CD4-positive, alpha-beta T cell treated with Interleukin-2 at 100 ng/mL for 4 hours (primary cell): Measurements from ENCODE around the gene CAMK1.

Experiments
- DNase-seq: peaks from one replicate; pipeline ENCODE4 v3.0.0-alpha.2; 2020; ENCODE audit warnings: low spot score

CAMK1 gene

DNA sequence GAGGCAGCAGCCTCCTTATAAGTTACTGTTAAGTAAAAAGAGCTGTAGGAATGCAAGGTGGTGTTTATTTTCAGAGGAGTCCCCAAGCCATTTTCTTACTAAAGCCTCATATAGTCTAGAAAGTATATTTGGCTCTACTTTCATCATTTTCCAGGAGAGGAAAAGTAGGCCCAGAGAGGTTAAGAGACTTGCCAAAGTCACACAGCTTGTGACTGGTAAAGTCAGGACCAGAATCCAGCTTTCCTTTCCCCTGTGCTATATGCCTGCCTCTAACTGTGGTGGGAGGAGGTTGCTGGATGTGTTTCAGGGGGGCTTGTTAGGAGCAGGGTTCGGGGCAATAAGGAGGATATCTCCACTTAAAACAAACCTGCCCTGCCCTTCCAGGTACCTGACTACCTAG, 27.2 kb downstream of the CAMK1 start:
- DNase-seq, result no peak

DNA sequence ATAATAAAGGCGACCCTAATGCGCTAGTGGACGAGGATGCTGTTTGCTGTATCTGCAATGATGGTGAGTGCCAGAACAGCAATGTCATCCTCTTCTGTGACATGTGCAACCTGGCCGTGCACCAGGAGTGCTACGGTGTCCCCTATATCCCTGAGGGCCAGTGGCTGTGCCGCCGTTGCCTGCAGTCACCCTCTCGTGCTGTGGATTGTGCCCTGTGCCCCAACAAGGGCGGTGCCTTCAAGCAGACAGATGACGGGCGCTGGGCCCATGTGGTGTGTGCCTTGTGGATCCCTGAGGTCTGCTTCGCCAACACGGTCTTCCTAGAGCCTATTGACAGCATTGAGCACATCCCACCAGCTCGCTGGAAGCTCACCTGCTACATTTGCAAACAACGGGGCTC, 30.6 kb downstream of the CAMK1 start:
- DNase-seq, result no peak

DNA sequence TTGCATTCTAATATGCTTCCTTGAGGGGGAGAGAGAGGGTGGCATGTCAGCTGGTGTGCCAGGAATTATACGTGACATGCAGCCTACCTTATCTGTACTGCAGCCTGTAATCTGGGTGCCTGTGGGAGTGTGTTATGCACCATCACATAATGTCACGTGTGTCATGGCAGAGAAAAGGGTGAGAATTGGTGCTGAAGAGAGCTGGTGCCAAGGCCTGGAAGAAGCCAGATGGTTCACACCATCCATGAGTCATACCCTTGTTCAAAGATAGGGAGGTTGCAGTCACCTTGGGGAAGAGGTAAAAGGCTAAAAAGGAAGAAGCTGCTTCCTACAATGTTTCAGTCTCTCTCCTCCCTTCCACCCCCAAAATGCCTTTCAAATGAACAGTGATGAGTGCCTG, 32.9 kb downstream of the CAMK1 start:
- DNase-seq, result no peak

DNA sequence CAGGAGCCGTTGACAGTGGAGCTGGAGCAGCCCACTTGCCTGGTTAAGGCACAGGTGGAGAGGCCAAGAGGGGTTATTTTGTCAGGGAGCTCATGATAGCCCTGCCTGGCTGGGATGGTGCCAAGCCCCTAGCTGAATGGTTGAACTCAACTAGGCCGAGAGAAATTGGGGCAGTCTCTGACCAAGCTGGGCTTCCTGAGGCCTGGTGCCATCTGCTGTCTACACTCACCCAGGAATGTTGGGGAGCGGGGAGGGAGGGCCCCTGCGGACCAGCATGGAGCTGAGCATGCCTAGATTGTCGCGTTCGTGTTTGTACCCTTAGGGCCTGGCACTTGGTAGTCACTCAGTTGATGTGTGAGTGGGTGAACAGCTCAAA, 37.0 kb downstream of the CAMK1 start:
- DNase-seq, result no peak

DNA sequence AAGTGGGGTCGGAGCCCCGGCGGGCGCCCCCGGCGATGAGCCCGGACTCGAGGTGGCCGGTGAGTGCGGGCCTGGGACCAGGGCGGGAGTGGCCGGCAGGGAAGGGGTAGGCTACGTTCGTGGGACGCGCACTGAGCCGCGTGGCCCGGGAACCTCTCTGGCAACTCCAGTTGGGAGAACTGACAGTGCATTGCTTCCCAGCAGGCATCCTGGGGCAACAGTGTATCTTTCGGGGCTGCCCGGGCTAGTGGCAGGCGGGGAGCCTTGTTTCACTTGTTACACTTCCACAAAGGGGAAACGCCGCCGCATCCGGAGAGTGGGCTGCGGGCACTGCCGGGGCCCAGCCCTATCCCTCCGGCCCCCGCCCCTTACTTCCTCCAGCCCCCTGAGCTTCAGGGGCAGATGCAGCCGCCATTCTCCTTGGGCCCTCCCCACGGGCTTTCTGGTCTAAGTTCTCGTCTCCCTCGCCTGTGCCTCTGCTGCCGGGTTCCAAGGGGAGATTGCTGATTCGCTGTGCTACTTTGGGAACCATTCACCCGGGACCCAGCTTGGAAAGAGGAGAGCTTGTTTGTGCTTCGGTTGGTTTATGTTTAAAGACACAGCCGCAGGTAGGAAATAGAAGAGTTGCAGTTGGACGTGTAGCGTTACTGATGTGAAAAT, 37.5 kb downstream of the CAMK1 start:
- peak; percentile 27 for DNase-seq

DNA sequence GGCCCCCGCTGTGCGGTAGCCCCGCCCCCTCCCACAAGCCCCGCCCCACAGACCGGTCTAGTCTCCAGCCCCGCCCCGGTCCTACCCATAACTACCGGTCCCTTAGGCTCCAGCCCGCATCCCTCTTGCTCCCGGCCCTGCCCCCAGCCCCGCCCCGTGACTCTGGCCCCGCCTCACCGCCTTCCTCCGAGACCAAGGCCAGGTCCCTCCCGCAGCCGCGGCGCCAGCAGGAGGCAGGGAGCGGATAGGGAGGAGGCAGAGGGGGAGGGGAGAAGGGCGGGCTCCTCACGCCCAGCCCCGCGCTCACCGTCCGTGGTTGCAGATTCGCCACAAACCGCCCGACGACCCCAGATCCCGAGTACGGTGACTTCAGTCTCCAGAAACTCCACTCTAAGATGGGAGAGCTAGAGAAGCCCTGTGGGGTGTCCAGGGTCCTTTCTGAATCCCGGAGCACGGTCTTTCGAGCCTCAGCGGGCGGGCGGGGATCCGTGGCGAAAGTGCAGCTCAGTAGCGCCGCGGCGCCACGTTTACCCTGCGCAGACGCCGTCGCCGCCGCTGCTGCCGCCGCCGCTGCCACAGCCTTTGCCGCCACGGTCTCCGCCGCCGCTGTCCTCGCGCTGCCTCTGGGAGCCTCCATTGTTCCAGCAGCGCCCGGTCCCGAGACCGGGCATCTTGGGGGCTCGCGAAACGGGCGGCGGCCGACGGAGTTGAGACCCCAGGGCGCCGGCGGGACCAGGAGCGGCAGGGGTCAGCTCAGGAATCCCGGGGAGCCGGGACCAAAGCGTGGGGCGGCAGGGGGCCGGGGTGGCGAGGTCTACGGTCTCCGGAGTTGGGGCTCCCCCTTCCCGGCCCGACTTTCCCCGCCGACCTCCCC, 38.3 kb downstream of the CAMK1 start, which contains the start of gene BRPF1:
BRPF1 (plus strand) TSS at position 530 of the 874 bp plus-strand sequence. CDS start 2,406 bp downstream, outside the sequence.
- peak; percentile 100 for DNase-seq

DNA sequence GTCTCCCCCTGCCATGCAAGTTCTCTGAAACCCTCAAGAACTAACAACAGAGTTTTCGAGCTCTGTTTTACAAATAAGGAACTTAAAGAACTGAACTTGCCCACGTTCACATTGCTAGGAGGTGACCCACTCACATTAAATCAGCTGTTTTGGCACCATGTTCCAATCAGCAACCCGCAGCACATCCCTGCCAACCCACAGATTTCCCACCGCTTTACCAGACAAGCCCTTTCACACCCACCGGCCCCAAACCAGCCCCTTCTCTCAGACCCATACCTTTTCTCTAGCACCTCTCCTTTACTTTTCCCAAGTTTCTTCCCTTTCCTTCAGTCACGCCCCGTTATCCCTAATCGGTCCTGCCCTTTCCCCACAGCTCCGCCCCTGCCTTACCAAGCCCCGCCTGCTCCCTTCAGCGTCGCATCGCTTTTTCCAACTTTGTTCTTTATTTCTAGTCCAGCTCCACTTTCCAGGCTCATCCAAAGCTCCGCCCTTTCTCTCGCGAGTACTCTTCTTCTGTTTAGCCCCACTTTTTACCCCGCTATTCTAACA, 39.0 kb downstream of the CAMK1 start:
- DNase-seq, result no peak

DNA sequence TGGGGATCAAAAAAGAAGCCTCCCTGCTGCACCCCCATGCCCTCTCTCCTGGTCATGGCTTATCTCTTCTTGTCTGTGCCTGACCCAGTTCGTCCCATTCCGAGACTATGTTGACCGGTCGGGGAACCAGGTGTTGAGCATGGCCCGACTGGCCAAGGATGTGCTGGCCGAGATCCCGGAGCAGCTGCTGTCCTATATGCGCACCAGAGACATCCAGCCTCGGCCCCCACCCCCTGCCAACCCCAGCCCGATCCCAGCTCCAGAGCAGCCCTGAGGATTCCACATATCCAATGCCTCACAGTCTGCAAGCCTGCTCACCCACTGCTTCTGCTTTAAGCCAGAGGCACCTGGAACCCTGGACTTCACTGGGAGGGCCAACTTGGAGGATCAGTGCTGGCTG, 40.3 kb downstream of the CAMK1 start:
- no peak for DNase-seq

DNA sequence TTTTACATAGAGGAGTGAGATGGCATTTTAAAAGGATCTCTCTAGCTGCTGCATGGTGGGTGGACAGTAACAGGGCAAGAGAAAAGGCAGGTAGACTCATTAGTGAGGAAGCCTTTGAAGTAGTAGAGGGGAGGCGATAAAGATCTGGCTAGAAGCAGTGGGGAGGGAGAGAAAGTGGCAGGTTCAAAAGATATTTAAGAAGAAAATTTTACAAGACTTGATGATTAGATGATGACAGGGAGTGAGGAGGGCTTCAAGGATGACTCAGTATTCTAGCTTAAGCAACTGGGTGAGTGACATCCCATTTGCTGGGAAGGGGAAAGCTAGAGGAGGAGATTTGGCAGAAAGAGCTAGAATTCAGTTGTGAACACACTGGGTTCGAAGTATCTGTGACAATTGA, 42.0 kb downstream of the CAMK1 start:
- DNase-seq, result no peak

DNA sequence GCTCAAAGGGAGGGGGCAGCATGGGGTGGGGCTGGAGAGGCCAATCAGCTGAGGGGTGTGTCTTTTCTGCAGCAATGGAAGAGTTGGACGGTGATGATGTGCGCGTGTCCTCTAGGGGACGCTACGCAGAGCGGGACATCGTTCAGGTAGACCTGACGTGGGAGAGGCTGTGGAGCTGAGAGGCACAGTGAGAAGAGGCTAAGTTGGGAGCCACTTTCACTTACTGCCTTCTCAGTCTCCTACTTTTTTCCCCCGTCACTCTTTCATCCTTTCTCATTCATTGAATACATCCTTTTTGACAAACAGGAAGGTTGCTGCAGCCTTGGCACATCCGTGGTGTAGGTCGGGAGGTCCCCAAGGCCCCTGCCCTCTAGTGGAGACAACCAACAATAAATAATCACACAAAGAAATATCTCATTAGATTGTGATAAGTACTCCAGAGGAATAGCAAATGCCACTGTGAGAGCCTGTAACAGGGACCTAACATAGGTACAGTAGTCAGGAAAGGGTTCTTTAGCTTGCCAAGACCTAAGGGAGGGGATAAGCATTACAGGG, 42.6 kb downstream of the CAMK1 start:
- DNase-seq, result peak; percentile 71

DNA sequence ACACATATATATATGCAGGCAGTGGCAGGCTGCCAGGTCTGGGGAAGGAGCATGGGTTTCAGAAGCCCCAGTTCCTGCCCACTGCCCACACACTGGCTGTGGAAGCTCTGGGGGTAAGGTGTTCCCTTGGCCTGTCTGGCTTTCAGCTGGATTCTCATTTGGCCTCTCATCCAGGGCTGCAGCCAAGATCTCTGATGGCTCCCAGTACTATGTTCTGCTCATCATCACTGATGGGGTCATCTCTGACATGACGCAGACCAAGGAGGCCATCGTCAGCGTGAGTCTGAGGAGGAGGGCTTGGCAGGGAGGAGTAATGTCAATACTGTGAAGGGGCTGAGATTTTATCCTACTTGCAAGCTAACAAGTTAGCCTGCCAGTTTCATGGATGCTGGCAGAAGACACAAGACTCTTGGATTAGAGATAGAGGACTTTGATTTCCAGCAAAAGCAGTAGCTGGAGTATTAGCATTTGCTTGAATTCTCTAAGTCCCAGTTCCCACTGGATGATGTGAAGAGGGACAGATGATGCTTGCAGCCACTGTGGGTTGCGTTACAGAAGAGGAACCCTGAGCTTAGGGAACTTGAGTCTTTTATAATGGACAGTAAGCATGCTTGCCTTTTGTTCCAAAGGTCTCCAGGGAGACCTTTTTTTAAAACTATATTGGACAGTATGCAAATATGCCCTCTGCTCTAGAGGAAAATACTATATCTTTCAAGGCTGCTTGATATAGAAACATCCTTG, 43.8 kb downstream of the CAMK1 start:
- no peak for DNase-seq

DNA sequence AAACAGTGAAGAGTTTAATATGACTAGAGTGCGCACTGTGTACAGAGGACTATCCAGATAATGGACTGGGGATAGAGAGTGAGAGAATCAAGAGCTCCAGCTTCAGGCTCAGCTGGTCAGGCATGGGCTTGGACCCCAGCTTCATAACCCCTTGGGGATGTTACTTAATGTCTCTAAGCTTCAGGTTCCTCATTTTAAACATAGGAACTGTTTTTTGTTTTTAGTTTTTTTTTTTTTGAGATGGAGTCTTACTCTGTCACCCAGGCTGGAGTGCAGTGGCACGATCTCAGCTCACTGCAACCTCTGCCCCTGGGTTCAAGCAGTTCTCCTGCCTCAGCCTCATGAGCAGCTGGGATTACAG, 48.1 kb downstream of the CAMK1 start:
- DNase-seq, result no peak

DNA sequence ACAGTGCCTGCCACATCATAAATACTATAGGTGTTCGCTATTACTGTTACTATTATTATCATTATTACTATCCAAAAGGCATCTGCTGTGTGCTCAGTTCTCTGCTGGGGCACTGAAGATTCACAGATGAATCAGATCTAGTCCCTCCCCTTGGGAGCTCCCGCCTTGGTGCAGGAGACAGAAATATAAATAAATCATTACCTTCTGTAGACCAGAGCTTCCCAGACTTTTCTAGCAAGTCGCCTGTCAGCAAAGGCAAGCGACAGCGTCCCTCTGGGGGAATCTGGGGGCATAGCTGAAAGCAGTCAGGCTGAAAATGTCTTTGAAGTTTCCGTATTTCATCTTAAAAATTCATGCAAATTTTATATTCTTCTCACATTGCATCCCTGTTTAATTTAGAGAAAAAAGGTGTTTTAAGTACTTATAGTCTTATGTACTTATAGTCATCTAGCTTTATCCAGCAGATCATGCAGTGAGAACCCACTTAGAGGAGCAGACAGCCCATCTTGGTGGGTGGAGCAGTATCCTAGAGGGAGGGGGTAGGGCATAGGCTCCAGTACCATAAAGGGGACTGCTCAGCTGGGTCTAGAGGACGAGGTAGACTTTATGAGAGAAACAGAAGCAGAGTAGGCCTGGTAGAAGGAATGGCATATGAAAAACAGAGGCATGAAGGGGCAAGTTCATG, 48.6 kb downstream of the CAMK1 start:
- no peak for DNase-seq

DNA sequence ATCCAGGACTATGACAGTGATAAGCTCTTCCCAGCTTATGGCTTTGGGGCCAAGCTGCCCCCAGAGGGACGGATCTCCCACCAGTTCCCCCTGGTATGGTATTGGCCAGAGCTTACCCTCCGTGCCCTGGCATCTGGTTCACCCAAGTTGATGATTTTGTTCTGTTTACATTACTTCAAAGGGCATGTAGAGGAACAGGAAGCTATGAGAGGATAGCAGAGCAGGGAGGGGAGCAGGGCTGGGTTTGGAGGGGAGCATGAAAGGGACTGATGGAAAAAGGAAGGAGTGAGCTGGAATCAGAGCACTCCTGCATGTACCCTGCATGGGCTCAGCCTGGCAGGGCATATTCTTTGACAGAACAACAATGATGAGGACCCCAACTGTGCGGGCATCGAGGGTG, 51.6 kb downstream of the CAMK1 start:
- DNase-seq, result no peak

DNA sequence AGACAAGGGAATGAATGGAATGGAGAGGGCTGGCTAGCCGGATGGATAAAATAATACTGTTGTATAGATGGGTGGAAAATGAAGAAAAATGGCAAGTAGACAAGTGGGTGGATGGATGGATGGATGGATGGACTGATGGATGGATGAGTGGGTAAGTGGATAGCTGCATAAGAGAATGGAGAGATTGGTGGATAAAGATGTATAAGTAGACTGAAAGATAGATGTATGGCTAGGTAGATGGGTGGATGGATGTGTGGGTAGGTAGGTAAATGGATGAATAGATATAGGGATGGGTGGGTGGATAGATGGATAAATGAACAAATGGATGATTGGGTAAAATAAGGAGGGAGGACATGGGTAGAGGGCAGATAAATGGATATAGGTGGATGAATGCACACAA, 52.2 kb downstream of the CAMK1 start:
- DNase-seq, result no peak

DNA sequence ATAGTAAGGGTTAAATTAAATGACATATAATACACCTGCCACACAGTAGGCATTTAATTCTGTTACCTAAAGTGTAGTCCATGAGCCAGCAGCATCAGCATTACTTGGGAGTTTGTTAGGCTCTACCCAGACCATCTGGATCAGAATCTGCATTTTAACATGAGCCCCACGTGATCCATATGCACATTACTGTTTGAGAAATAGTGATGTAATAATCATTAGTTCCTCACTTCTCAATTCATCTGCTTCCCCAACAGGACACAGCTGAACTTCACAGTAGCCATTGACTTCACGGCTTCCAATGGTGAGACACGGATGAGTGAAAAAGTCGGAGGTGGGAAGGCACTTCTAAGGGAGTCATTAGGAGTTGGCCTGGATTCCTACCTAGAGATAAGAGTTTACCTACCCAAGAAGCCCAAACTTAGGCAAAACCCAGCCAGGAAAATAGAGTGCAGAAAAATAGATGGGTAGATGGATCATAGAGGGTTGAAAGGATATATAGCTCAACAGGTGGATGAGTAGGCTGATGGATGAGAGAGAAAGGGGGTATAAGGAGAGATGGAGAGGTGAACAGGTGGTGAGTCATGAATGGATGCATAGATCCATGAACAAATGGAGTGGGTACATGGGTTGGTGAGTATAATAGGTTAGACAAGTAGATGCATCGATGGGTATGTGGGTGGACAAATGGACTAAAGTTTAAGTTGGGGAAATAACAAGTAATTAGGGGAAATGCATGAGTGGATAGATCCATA, 52.8 kb downstream of the CAMK1 start:
- DNase-seq, result no peak

DNA sequence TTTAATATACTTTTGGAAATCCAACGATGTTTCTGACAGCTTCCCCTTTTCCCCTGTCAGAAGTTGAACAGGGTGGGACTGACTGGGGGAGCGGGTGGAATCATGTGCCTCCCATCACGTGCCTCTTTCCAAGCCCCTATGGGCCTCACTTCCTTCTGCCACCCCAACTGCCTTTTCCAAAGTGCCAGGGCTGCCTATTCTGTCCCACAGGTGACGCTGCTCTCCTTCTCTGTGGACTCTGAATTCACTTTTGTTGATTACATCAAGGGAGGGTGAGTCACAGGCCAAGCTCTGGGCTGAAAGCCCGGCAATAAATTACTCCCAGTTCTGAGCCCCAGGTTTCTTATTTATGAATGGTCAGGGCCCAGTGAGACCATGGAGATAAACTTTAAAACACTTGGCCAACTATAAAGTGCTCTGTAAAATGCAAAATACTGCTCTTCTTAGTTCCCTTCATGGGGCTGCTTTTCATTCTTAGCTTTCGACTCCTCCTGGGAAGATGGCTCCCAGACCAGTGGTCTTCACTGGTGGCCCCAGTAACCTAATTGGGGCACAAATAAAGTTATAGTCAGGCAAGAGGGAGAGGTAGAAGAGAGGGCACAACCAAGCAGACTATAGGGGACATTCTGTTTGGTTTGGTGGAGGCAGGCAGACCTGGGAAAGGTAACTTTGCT, 53.8 kb downstream of the CAMK1 start:
- peak; percentile 38 for DNase-seq

DNA sequence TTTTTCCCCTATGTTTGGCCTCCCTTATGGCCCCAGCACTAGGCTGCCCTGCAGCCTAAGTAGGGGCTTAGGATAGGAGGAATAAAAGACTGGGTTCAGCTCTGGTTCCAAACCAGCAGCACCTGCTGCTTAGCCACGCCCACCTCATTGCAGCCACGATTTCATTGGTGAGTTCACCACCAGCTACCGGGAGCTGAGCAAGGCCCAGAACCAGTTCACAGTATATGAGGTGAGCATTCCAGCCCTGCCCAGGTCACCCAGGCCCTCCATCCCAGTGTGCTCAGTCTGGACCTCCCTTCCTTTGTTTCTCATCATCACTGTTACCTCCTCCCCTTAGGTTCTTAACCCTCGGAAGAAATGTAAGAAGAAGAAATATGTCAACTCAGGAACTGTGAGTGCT, 54.6 kb downstream of the CAMK1 start:
- no peak for DNase-seq

DNA sequence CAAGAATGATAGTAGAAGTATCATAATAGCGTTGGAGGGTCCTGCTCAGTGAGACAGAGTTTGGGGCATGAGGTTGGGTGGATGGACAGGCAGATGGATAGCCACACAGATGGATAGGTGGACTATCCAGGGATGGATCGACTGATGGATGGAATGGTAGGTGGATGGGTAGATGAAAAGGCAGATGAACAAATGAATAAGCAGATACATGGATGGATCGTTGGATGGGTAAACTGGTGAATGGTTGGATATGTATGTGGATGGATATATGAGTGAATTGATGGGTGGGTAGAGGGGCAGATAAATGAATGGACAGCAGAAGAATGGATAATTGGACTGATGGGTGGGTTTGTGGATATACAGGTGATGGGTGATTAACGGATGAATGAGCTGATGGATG, 56.6 kb downstream of the CAMK1 start:
- no peak for DNase-seq

DNA sequence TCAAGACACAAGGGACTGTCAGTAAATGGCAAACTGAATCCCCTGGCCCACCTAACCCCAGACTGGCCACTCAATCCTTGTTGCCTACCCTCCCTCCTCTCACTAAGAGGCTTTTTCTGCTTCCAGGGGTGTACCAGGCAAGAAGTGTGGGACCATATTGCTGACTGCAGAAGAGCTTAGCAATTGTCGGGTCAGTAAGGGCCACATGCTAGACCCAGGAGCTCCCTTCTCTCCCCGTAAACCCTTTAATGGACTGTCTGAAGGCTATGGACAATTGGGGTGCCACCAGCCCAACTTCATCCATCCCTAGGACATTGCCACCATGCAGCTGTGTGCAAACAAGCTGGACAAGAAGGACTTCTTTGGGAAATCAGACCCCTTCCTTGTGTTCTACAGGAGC, 57.3 kb downstream of the CAMK1 start:
- no peak for DNase-seq
